ENCODE measurements around the gene ZSCAN5C.
A peak's percentile ranks its signal among the peaks of the same experiment; 100 is the strongest.
"Not testable (repeated sequence)": the region's sequence is repeated elsewhere in the genome, so short reads cannot be mapped to it uniquely, and the experiment has no call there.

Gene ZSCAN5C

DNA sequence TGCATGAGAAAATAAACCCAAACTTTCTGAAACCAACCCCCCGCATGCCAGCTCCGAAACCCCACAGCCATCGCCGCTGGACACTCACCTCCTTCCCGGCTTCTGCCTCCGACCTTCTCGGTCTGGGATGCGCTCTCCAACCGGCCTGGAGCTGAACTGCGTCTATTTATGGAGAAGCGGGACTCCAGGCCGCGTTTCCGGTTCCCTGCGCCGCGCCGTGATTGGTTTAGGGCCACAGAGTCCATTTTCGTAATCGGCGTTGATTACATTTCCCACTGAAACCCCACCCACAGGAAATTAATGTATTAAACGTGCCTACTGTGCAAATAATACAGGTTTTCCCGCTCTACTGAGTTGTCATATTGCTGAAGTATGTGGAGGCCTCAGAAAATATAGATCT, 4.4 kb upstream of the ZSCAN5C start, which contains the start of gene ZSCAN5B:
Gene ZSCAN5B (minus strand): TSS at position 138 of the 400 bp plus-strand sequence. CDS start 4,731 bp downstream, outside the sequence.
- DNase-seq: not testable (repeated sequence)

DNA sequence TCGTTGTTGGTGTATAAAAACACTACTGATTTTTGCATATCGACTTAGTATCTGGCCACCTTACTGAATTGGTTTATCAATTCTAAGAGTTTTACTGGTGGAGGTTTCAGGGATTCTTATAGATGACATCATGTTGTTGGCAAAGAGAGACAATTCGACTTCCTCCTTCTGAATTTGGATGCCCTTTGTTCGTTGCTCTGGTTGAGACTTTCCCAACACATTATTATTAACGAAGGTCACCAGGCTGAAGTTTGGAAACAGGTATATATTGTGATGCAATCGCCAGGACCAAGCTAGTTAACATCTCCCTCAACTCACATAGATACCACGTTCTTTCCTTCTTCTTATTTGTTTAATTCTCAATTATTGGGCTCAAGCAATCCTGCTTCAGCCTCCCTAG, 2.4 kb upstream of the ZSCAN5C start:
- no peak for DNase-seq

DNA sequence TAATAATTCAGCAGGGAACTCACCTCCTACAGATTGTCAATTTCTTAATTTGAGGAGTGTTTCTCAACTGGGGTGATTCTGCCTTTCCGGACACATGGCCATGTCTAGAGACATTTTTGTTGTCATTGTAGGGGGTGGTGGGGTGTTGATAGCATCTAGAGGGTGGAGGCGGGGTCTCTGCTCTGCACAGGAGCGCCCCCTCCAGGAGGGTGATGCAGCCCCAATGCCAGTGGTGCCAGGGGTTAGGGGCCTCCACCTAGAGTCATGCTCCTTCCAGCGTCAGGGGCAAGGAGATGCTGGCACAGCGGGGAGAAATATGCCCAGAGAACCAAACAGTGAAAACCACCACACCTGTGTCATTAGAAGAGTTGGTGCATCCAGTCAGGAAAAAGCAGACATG, 5.5 kb downstream of the ZSCAN5C start:
- not testable (repeated sequence) for DNase-seq

DNA sequence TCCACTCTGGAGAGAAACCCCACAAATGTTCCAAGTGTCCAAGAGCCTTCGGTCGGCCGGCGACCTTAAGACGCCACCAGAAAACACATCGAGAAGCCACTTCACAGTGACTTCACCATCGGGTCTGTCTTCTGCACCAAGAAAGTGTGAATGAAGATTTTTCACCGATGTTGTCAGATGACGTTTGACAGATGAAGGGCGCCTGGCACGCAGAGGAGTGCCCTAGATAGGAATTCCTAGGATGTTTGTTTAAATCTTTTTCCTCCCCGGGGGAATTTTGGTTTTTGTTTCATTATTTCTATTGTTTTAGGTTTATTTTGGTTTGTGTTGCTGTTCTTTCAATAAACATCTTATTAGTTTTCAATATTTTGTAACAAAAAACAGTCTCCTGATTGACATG, 7.0 kb downstream of the ZSCAN5C start:
- no peak for DNase-seq

DNA sequence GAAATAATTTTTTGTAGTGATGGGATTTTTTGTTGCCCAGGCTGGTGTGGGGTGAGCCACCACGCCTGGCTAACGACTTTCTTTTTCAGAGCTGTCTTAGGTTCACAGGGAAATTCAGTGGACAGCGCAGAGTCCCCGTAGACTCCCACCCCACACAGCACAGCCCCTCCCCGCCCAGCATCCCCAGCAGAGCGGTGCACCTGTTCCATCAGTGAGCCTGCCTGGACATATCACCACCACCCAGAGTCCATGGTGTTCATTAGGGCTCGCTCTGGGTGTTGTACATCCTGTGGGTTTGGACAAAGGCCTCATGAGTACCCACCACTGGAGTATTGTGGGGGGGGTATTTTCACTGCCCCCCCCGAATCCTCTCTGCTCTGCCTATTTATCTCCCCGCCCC, 8.0 kb downstream of the ZSCAN5C start:
- not testable (repeated sequence) for DNase-seq

DNA sequence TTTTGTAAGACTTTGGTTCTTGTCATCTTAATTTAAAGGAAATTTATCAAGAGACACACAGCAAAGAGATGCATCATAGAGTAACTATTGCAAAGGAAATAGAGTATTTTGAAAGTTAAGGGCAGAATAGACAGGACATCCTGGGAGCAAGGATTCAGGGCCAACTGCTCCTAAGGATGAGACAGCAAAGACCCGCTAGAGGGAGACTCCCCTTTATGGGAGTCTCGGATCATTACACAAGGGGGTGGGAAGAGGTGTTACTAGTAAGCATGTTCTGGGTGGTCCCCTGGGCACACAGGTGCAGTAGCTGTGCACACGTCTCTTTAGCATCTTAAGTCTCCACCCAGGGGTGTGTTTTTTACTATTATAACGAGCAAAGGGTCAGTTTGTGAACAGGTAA, 9.6 kb downstream of the ZSCAN5C start:
- no peak for DNase-seq

DNA sequence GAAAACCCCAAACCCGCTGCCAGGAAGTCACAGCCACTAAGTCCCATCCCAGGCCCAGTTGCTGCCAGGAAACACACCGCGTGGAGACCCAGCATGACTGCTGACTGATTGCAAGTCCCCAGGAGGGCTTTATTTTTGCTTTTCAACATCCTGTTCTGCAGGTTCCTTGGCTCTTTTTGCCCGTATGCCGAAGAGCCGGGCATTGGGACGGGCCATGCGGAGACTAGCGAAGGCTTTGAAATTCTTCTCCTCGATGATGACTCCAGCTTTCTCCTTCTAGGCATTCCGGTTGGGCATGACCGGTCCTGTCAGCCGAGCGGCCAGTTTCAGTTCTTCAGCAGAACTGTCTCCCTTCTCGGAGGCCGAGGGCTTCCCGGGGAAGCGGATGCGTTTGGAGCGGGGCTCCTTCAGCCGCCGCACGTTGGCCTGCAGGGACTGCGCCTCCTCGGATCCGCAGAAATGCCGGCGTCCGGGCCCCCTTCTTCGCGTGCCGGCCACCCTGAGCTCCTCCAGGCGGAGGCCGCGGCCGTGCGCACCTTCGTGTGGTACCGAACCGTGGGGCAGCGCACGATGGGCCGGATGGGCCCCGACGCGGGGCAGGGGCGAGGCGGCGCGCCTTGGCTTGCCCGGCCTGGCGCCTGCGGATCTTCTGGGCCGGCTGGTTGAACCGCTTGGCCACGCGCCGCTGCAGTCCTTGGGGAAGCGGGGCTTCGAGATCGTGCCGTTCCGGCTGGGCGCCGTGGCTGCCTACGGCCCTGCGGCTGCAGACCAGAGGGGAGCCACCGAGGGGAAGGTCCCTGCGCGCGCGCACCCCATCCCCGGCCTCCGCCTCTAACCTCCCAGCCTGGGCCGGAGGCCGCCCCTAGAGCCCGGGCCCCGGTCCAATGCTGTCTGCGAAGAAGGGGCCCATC, 15.2 kb downstream of the ZSCAN5C start:
- peak; percentile 25 to 74 for DNase-seq

DNA sequence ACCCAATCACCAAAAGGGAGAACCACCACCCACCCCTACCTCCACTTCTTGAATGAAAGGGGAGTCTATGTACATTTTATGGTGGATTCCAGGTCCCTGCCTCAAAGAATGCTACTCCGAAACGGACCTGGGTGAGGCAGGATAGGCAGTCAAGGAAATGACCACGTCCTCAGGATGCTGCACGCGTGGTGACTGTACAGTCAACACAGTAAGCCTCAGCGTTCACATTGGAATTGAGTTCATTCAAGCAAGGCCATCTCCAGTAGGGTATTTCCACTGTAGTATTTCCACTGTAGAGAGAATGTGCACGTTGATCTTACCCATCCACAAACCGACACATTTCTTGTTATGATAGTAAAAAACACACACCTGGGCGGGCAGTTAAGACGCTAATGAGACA, 16.9 kb downstream of the ZSCAN5C start:
- no peak for DNase-seq

DNA sequence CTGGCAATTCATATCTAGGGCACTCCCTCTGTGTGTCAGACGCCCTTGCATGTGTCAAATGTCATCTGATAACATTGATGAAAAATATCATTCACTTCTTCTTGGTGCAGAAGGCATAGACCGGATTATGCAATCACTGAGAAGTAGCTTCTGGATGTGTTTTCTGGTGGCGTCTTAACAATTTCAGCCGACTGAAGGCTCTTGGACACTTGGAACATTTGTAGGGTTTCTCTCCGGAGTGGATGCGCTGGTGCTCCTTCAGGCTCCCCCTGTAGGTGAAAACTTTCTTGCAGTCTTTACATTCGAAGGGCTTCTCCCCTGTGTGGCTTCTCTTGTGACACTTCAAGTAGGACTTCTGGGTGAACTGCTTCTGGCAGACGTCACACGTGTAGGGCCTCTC, 19.4 kb downstream of the ZSCAN5C start:
- DNase-seq: not testable (repeated sequence)

DNA sequence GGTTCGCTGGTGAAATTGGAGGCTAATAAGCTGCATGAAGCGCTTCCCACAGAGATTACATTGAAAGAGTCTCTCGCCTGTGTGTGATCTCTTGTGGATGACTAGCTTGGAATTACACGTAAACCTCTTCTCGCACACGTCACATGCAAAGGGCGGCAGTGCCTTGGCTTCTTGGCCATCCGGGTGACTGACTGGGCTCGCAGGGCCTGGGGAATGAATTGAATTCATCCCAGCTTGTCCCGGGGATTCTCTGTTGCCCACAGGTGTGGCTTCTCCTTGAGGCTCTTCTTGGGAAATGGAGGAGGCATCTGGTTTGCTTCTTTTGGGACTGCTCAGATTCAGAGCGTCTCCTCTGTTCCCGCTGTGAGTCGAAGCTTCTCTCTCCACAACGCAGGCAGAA, 19.8 kb downstream of the ZSCAN5C start:
- no peak for DNase-seq

DNA sequence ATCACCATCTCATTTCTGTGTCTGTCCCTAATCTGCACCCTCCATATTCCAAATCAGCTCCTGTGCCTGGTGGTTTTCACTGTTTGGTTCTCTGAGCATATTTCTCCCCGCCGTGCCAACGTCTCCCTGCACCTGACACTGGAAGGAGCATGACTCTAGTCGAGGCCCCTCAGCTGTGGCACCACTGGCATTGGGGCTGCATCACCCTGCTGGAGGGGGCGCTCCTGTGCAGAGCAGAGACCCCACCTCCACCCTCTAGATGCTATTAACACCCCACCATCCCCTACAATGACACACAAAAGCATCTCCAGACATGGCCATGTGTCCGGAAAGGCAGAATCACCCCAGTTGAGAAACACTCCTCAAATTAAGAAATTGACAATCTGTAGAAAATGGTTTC, 20.8 kb downstream of the ZSCAN5C start:
- DNase-seq: no peak

DNA sequence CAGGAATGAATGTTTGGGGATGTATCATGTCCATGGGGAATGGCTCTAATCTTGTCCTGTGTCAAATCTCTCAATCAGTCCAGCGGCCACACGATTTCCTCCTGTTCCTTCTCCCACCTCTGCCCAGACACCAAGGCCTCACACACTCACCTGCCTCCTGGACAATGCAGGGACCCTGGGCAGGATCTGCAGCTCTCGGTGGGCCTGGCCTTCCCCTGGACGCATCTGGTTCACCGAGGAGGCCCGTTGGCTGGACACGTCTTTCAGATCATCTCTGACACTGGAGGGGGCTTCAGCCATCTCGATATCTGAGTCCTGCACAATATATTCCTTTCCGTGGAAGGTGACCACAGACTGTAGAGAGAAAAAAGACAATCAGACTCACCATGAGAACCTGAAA, 21.4 kb downstream of the ZSCAN5C start:
- DNase-seq: no peak

DNA sequence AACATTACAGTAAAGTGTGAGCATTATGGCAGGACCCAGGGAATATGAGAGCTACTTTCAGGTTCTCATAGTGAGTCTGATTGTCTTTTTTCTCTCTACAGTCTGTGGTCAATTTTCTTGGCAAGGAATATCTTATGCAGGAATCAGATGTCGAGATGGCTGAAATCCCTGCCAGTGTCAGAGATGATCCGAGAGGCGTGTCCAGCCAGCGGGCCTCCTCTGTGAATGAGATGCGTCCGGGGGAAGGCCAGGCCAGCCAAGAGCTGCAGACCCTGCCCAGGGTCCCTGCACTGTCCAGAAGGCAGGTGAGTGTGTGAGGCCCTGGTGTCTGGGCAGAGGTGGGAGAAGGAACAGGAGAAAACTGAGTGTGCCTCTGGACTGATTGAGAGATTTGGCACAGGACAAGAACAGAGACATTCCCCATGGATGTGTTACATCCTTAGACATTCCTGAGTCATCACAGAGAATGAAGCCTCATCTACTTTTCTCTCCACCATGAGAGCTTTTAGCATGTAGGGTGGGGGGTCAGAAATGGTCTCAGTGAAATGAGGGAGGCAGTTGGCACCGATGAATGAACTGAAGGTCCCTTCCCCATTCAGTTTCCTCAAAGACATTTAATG, 43.2 kb downstream of the ZSCAN5C start:
- DNase-seq: no peak

DNA sequence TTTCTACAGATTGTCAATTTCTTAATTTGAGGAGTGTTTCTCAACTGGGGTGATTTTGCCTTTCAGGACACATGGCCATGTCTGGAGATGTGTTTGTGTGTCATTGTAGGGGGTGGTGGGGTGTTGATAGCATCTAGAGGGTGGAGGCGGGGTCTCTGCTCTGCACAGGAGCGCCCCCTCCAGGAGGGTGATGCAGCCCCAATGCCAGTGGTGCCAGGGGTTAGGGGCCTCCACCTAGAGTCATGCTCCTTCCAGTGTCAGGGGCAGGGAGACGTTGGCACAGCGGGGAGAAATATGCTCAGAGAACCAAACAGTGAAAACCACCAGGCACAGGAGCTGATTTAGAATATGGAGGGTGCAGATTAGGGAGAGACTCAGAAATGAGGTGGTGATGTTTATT, 43.7 kb downstream of the ZSCAN5C start:
- DNase-seq: not testable (repeated sequence)

DNA sequence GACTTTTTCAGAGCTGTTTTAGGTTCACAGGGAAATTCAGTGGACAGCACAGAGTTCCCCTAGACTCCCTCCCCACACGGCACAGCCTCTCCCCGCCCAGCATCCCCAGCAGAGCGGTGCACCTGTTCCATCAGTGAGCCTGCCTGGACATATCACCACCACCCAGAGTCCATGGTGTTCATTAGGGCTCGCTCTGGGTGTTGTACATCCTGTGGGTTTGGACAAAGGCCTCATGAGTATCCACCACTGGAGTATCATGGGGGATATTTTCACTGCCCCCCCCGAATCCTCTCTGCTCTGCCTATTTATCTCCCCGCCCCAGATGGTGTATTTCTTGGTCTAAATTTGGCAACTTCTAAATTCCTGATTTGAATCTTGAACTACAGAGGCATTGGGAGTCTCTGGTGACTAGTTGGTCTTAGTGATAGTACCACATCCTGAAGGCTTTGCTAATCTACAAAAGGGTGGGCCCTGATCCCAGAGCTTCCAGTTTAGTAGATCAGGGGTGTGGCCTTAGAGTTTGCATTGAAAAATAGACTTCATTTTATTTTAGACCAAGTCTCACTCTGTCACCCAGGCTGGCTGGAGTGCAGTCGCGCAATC, 46.8 kb downstream of the ZSCAN5C start:
- not testable (repeated sequence) for DNase-seq

DNA sequence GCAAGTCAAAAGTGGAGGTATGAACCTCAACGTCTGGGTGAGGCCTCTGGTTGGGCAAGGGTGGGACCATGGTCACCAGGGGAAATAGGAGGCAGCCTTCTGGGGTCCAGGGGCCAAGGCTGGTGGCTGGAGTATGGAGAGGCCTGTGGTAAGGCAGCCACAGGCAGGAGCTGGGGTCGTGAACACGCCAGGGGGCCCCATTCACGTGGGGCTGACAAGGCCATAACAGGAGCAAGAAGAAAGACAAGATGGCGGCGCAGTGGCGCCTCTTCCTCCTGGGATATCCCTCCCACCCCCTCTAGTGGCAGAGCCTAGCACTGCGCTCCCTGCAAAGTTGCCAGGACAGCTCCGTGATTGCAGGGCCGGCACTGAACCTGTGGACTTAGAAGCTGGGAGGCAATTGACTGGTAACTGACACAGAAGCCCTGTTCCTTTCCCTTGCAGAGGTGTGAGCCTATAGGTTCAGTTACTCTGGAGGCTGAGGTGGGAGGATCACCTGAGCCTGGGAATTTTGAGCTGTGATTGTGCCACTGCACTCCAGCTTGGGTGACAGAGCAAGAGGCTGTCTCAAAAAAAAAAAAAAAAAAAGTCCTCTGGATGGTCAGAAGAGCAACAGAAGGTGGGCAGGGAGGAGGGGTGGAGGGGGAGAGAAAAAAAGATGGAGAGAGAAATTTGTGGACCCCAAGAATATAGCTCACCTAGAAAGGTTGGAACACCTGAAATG, 50.8 kb downstream of the ZSCAN5C start:
- peak; percentile 74 to 79 for DNase-seq

DNA sequence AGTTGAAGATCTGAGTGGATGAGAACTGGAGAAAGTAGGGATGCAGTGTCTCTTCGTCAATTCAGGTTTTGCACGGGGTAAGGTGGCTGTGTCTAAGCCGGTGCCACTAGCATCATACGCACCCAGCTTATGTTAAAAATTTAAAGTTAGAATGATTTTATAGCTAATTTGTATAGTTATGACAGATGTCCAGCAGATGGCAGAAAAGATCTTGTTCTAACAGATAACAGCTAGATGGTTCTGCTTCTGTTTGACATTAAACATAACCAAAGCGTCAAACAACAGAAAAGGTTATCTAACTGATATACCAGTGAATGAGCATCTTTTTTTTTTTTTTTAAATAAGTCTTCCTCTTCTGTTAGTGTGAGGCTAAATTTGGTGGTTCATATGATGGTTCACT, 51.7 kb downstream of the ZSCAN5C start:
- DNase-seq: peak; percentile 59 to 75

DNA sequence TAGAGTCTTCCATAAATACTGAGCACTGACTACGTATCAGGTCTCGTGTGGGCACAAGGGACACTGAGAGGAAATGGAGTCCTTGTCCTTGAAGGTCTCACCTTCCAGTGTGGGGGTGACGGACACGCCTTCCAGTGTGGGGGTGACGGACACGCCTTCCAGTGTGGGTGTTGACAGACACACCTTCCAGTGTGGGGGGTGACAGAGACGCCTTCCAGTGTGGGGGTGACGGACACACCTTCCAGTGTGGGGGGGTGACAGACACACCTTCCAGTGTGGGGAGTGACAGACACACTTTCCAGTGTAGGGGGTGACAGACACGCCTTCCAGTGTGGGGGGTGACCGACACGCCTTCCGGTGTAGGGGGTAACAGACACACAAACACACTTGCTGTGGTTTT, 56.2 kb downstream of the ZSCAN5C start:
- no peak for DNase-seq
